ENCODE data around the gene PKD2. TPM values are rescaled to one million over a fixed set of nuclear protein-coding genes. Genes with fewer than 3 reads are reported as not detected.
"Not testable (repeated sequence)": the region's sequence is repeated elsewhere in the genome, so short reads cannot be mapped to it uniquely, and the experiment has no call there.

PKD2 gene
- total RNA-seq, 6 experiments from 2014 or later = 67.8 to 103 (median 70.4) TPM

GRCh38 chr4:88106205-88106604, 98.8 kb downstream of the PKD2 start:
- TF ChIP-seq CTCF (IDR thresholded peaks at IDR 0.05) = no peak
- H3K27me3 Mint-ChIP-seq (ENCODE audit: insufficient read depth) = peaks cover 3% of the 10 kb centered on the region
- no peak overlapping the region for H3K4me3 Mint-ChIP-seq
- DNase-seq = peak; percentile 16
- H3K27ac Mint-ChIP-seq = no peak overlapping the region; the same call in 1 of the 2 replicates
- peaks cover 36% of the 10 kb centered on the region for H3K4me1 Mint-ChIP-seq (ENCODE audit: low read depth)
- no peaks in the 10 kb centered on the region for H3K36me3 Mint-ChIP-seq (ENCODE audit: low read depth)
- no peaks in the 10 kb centered on the region for H3K9me3 Mint-ChIP-seq

GRCh38 chr4:88107406-88108107, 100.1 kb downstream of the PKD2 start:
- Mint-ChIP-seq H3K4me3 (no peak overlapping the region), H3K4me1 (ENCODE audit: low read depth) (peaks cover 36% of the 10 kb centered on the region), H3K36me3 (ENCODE audit: low read depth) (no peaks in the 10 kb centered on the region), H3K27ac (no peak overlapping the region), H3K9me3 (no peaks in the 10 kb centered on the region), H3K27me3 (ENCODE audit: insufficient read depth) (no peaks in the 10 kb centered on the region; the same call in 1 of the 2 replicates)
- TF ChIP-seq CTCF (IDR thresholded peaks at IDR 0.05) = no peak
- no peak for DNase-seq

GRCh38 chr4:88108108-88108465, 100.7 kb downstream of the PKD2 start:
- DNase-seq; H3K9me3 Mint-ChIP-seq; H3K27me3 Mint-ChIP-seq (ENCODE audit: insufficient read depth); H3K36me3 Mint-ChIP-seq (ENCODE audit: low read depth); H3K27ac Mint-ChIP-seq; H3K4me3 Mint-ChIP-seq: not testable (repeated sequence)
- H3K4me1 Mint-ChIP-seq (ENCODE audit: low read depth) = peaks cover 36% of the 10 kb centered on the region

GRCh38 chr4:88108747-88109122, 101.3 kb downstream of the PKD2 start:
- DNase-seq = no peak
- TF ChIP-seq CTCF (IDR thresholded peaks at IDR 0.05) = no peak
- Mint-ChIP-seq H3K36me3 (ENCODE audit: low read depth) (no peaks in the 10 kb centered on the region), H3K27me3 (ENCODE audit: insufficient read depth) (no peaks in the 10 kb centered on the region), H3K27ac (no peak overlapping the region), H3K4me1 (ENCODE audit: low read depth) (peaks cover 36% of the 10 kb centered on the region), H3K9me3 (no peaks in the 10 kb centered on the region), H3K4me3 (no peak overlapping the region)

- H3K4me3 Mint-ChIP-seq = no peak overlapping the region
- DNase-seq = no peak
- H3K36me3 Mint-ChIP-seq (ENCODE audit: low read depth) = no peaks in the 10 kb centered on the region
- no peaks in the 10 kb centered on the region for H3K27me3 Mint-ChIP-seq (ENCODE audit: insufficient read depth)
- TF ChIP-seq CTCF (IDR thresholded peaks at IDR 0.05) = no peak
- H3K9me3 Mint-ChIP-seq = no peaks in the 10 kb centered on the region
- no peak overlapping the region for H3K27ac Mint-ChIP-seq
- H3K4me1 Mint-ChIP-seq (ENCODE audit: low read depth) = peaks cover 33% of the 10 kb centered on the region
These were observed 101.9 kb downstream of the PKD2 start for GRCh38 chr4:88109123-88109881.

GRCh38 chr4:88110826-88111225, 103.4 kb downstream of the PKD2 start:
- no peak overlapping the region for H3K4me3 Mint-ChIP-seq
- no peaks in the 10 kb centered on the region for H3K27me3 Mint-ChIP-seq (ENCODE audit: insufficient read depth)
- no peaks in the 10 kb centered on the region for H3K9me3 Mint-ChIP-seq
- H3K36me3 Mint-ChIP-seq (ENCODE audit: low read depth) = no peaks in the 10 kb centered on the region
- peaks cover 18% of the 10 kb centered on the region for H3K4me1 Mint-ChIP-seq (ENCODE audit: low read depth)
- no peak for TF ChIP-seq CTCF (IDR thresholded peaks at IDR 0.05)
- DNase-seq = no peak
- H3K27ac Mint-ChIP-seq = no peak overlapping the region

Data from HFFc6 (cell line).